Naive thymus-derived CD4-positive, alpha-beta T cell (primary cell): ENCODE data around the gene PDSS1. TPM values are rescaled to one million over a fixed set of nuclear protein-coding genes. Genes with fewer than 3 reads are reported as not detected.

Experiments used
- ATAC-seq: fragments of 150-1000 bp; cut with Tn5 transposase; 2 replicates; pipeline ENCODE4 v1.10.0; 2021; ENCODE audit warnings: mild to moderate bottlenecking, moderate library complexity
- CTCF ChIA-PET: fragments of 350-600 bp; sonication (Branson Sonifier 250); formaldehyde crosslinking; loops from one replicate; lab custom pipeline; 2021; ENCODE audit warnings: antibody characterized with exemption; lab: Charles Lee
- POLR2A ChIA-PET: fragments of 350-600 bp; sonication (Branson Sonifier 250); formaldehyde crosslinking; loops from one replicate; lab custom pipeline; 2021; ENCODE audit warnings: antibody characterized with exemption, inconsistent platforms; lab: Charles Lee
- DNase-seq, 9 donors: peaks; one replicate each; pipeline versions ENCODE4 v3.0.0 to v3.0.0-alpha.2; 2020 to 2022; ENCODE audit warnings: mixed read lengths in 1 of 9
- H3K27ac ChIP-seq: one replicate; pipeline ENCODE4 v1.7.0; 2013; ENCODE audit warnings: mild to moderate bottlenecking, low read depth, low read length, moderate library complexity
- H3K27me3 ChIP-seq, 2 donors: one replicate each; pipeline ENCODE4 v1.7.0; 2013; ENCODE audit warnings: low read length in 2 of 2, mild to moderate bottlenecking in 2 of 2, moderate library complexity in 2 of 2; ENCODE audit not compliant: control insufficient read depth in 2 of 2, insufficient read depth in 2 of 2
- H3K36me3 ChIP-seq, 3 experiments: 1 replicate in 2 of 3; 2 replicates in 1 of 3; pipeline ENCODE4 v1.7.0; 2013; ENCODE audit warnings: low read length in 3 of 3, mild to moderate bottlenecking in 3 of 3, moderate library complexity in 1 of 3; ENCODE audit not compliant: insufficient read depth in 3 of 3, control insufficient read depth in 2 of 3
- H3K4me1 ChIP-seq, 2 donors: one replicate each; pipeline ENCODE4 v1.7.0; 2013; ENCODE audit warnings: low read length in 2 of 2, mild to moderate bottlenecking in 2 of 2, moderate library complexity in 1 of 2; ENCODE audit not compliant: control insufficient read depth in 2 of 2, insufficient read depth in 2 of 2
- H3K4me3 ChIP-seq: 2 replicates; pipeline ENCODE4 v1.7.0; 2013; ENCODE audit warnings: mild to moderate bottlenecking, low read length
- H3K9me3 ChIP-seq, 3 experiments: 1 replicate in 2 of 3; 2 replicates in 1 of 3; pipeline ENCODE4 v1.7.0; 2013; ENCODE audit warnings: low read length in 3 of 3; ENCODE audit not compliant: control insufficient read depth in 2 of 3
- H3K27ac Mint-ChIP-seq, 9 donors: one replicate each; pipeline ENCODE4 v1.8.0; 2020 to 2022; ENCODE audit warnings: mixed read lengths in 9 of 9, mild to moderate bottlenecking in 8 of 9, moderate library complexity in 5 of 9, inconsistent platforms in 2 of 9
- H3K27me3 Mint-ChIP-seq, 5 donors: one replicate each; pipeline ENCODE4 v1.8.0; 2021 to 2022; ENCODE audit warnings: mixed read lengths in 5 of 5, mild to moderate bottlenecking in 1 of 5
- H3K36me3 Mint-ChIP-seq, 5 donors: one replicate each; pipeline ENCODE4 v1.8.0; 2020 to 2022; ENCODE audit warnings: mixed read lengths in 5 of 5, mild to moderate bottlenecking in 3 of 5, inconsistent platforms in 1 of 5
- H3K4me1 Mint-ChIP-seq, 7 donors: one replicate each; pipeline ENCODE4 v1.8.0; 2020 to 2022; ENCODE audit warnings: mixed read lengths in 7 of 7, mild to moderate bottlenecking in 3 of 7, inconsistent platforms in 1 of 7
- H3K4me3 Mint-ChIP-seq, 10 donors: one replicate each; pipeline ENCODE4 v1.8.0; 2020 to 2022; ENCODE audit warnings: mild to moderate bottlenecking in 10 of 10, mixed read lengths in 10 of 10, moderate library complexity in 6 of 10, inconsistent platforms in 2 of 10
- H3K9me3 Mint-ChIP-seq, 11 donors: one replicate each; pipeline ENCODE4 v1.8.0; 2020 to 2022; ENCODE audit warnings: mixed read lengths in 11 of 11, mild to moderate bottlenecking in 4 of 11, inconsistent platforms in 1 of 11, moderate library complexity in 1 of 11
- intact Hi-C, 2 donors: fragments of 100-400 bp; cut with micrococcal nuclease; formaldehyde crosslinking; loops; one replicate each; pipeline ENCODE4 v1.15.1; 2023
- polyA plus RNA-seq, 2 donors: library from polyadenylated mRNA; unstranded; fragments of 300-500 nt; fragmentation: Illumina TruSeq; gene quantifications; one replicate each; pipeline ENCODE4 v1.2.3, GENCODE V29; 2021
- total RNA-seq, 6 experiments: library from RNA in 5 of 6; stranded (reverse) in 5 of 6; gene quantifications; 1 replicate in 5 of 6; 2 replicates in 1 of 6; pipeline ENCODE4 v1.2.3 and lab custom pipeline; 2021 to 2026

The PDSS1 gene
- total and polyA plus RNA-seq, 7 experiments from 2014 or later: 3.8 to 15.2 (median 4.7) TPM

DNA sequence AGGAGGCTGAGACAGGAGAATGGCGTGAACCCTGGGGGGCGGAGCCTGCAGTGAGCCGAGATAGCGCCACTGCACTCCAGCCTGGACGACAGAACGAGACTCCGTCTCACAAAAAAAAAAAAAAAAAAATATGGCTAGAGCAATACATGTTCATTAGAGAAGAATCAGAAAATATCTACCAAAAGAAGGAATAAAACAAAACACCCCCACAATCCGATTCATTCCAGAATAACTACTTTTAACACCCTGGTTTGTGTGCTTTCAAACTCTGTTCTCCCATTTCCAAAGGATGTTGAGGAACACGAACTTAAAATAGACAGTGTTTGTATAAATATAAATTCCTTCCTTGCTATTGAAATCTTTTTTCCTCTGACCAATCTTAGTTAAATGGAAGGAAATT lies 6.5 kb downstream of the PDSS1 start:
- ChIA-PET CTCF (no interaction called here), POLR2A (no interaction called here)
- ATAC-seq (no peak), DNase-seq (no peak)
- Mint-ChIP-seq H3K4me3 (no peak overlapping the region), H3K36me3 (peaks cover 12 to 46% (median 35%) of the 10 kb centered on the region in 5 donors), H3K27me3 (no peaks in the 10 kb centered on the region), H3K27ac (peak overlapping the region in 3 of 9 donors; percentile 38 to 57 (median 41)), H3K4me1 (peaks cover 11 to 43% (median 28%) of the 10 kb centered on the region in 7 donors), H3K9me3 (no peaks in the 10 kb centered on the region)
- Histone ChIP-seq H3K27me3 (no peaks in the 10 kb centered on the region), H3K36me3 (peaks cover 0 to 36% (median 0%) of the 10 kb centered on the region in 3 experiments), H3K4me1 (peaks cover 0 to 2% of the 10 kb centered on the region in 2 donors), H3K9me3 (no peaks in the 10 kb centered on the region), H3K4me3 (no peak overlapping the region), H3K27ac (no peak overlapping the region)
- intact Hi-C loops: no loop called here

DNA sequence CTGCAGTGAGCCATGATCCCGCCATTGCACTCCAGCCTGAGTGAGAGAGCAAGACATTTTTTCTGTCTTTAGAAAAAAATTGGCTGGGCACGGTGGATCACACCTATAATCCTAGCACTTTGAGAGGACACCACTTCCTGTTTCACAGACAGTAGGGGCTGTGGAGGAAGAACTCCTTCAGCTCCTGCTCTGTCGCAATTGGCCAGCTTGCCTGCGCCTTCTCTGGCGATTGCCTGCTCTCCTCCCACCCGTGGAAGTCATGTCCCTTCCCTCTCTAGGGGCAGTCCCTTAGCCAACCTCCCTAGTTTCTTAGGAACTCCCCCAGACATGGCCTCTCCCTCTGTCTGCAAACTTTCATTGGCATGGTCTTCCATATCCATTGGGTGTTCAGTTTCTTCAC lies 8.7 kb downstream of the PDSS1 start:
- no peak for ATAC-seq
- intact Hi-C loops: no loop called here

DNA sequence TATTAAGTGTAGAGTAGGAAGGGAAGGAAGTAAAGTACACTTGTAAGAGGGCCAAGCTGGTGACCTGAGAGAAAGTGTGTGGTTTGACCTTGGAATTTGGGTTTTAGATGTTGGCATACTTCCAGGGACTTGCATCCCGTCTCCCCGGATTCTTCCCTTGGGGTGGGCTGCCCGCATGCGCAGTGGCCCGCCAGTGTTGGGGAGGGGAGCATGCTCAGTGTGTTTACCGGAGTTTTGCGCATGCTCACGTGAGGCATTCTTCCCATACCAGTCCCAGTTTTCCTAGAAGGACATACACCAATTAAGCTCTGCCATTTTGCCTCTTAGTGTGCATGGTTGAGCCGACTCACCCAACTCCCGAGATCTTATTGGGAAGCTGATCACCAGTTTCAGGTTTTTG lies 9.4 kb downstream of the PDSS1 start:
- Histone ChIP-seq H3K27me3 (no peaks in the 10 kb centered on the region), H3K9me3 (no peaks in the 10 kb centered on the region), H3K4me1 (no peaks in the 10 kb centered on the region), H3K27ac (no peak overlapping the region), H3K4me3 (no peak overlapping the region), H3K36me3 (peaks cover 0 to 37% (median 0%) of the 10 kb centered on the region in 3 experiments)
- H3K27ac Mint-ChIP-seq: no peak overlapping the region
- peaks cover 12 to 46% (median 24%) of the 10 kb centered on the region in 5 donors for H3K36me3 Mint-ChIP-seq
- intact Hi-C loops: no loop called here
- DNase-seq (no peak), ATAC-seq (no peak)
- H3K9me3 Mint-ChIP-seq: no peaks in the 10 kb centered on the region
- ChIA-PET CTCF (interaction anchor here (1.4 to 1.6 kb wide), 2 partner anchors 18 to 20 kb away, joined by 3 read pairs; no protein-coding TSS in a partner anchor), POLR2A (no interaction called here)
- H3K27me3 Mint-ChIP-seq: no peaks in the 10 kb centered on the region
- peaks cover 0 to 29% (median 15%) of the 10 kb centered on the region in 7 donors for H3K4me1 Mint-ChIP-seq
- H3K4me3 Mint-ChIP-seq: no peak overlapping the region

More for the DNA sequence above, 8.7 kb downstream of the PDSS1 start:
- Histone ChIP-seq H3K9me3 (no peaks in the 10 kb centered on the region), H3K27ac (no peak overlapping the region), H3K36me3 (peaks cover 0 to 37% (median 0%) of the 10 kb centered on the region in 3 experiments), H3K4me3 (no peak overlapping the region), H3K4me1 (no peaks in the 10 kb centered on the region), H3K27me3 (no peaks in the 10 kb centered on the region)
- Mint-ChIP-seq H3K27ac (peak overlapping the region in 3 of 9 donors; percentile 34 to 73 (median 70)), H3K27me3 (no peaks in the 10 kb centered on the region), H3K4me1 (peaks cover 0 to 30% (median 17%) of the 10 kb centered on the region in 7 donors), H3K36me3 (peaks cover 12 to 48% (median 26%) of the 10 kb centered on the region in 5 donors), H3K4me3 (no peak overlapping the region), H3K9me3 (no peaks in the 10 kb centered on the region)
- POLR2A ChIA-PET: no interaction called here
- CTCF ChIA-PET: no interaction called here
- no peak for DNase-seq

DNA sequence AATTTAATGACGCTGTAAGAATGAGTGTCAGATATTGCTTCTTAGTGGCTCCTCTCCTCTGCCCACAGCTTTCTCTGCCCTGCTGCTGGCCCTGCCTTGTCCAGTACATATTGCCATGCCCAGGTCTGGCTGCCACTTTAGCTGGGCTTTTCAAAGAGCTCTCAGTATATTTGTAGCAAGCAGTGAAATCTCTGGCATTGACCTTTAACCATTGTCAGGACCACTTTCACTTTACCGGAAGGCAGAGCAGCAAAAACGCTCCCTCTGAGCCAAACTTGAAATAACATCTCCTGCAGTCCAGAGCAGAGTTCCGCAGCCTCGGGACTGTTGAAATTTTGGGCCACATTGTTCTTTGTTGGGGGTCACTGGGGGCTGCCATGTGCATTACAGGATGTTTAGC lies 13.8 kb downstream of the PDSS1 start:
- no peaks in the 10 kb centered on the region for H3K27me3 ChIP-seq
- ATAC-seq: no peak
- peaks cover 0 to 34% (median 0%) of the 10 kb centered on the region in 3 experiments for H3K36me3 ChIP-seq
- no peaks in the 10 kb centered on the region for H3K9me3 ChIP-seq
- no peak for DNase-seq
- Mint-ChIP-seq H3K27me3 (no peaks in the 10 kb centered on the region), H3K9me3 (no peaks in the 10 kb centered on the region), H3K4me1 (peaks cover 0 to 24% (median 7%) of the 10 kb centered on the region in 7 donors), H3K27ac (no peak overlapping the region), H3K4me3 (no peak overlapping the region), H3K36me3 (peaks cover 15 to 52% (median 25%) of the 10 kb centered on the region in 5 donors)
- CTCF ChIA-PET: no interaction called here
- no peak overlapping the region for H3K4me3 ChIP-seq
- POLR2A ChIA-PET: no interaction called here
- intact Hi-C loops: no loop called here
- no peaks in the 10 kb centered on the region for H3K4me1 ChIP-seq
- H3K27ac ChIP-seq: no peak overlapping the region

DNA sequence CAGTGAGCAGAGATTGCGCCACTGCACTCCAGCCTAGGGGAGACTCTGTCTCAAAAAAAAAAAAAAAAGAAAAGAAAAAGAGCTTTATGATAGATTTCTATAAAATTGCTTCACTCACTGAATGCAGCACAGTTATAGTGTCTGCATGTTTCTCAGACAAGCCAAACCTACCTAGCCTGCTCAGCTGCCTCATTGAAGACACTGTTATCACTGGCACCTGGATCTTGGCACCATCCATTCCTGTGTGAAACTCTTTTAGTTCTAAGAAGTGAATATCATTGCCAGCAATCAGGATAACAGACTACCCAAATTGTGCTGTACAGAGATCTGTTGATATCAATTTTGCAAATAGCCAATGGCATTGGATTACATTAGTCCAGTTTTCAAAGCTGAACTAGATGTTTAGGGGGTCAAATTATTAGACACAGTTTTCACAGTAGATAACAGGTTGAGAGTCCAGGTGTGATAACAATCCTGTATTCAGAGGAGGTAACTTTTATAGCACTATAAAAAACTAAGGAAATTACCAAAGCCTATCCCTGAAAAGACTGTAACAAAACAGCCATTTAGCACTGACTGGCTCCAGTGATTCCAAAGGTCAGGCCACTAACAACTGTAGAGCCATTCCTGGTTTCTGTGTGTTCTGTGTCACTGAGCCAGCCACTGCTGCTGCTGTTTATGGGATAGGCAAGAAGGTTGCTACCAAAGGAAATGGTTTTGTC lies 17.1 kb downstream of the PDSS1 start:
- Mint-ChIP-seq H3K27me3 (no peaks in the 10 kb centered on the region), H3K4me3 (no peak overlapping the region), H3K36me3 (peaks cover 2 to 26% (median 11%) of the 10 kb centered on the region in 5 donors), H3K4me1 (peaks cover 0 to 5% (median 0%) of the 10 kb centered on the region in 7 donors), H3K9me3 (no peaks in the 10 kb centered on the region), H3K27ac (no peak overlapping the region)
- ChIA-PET CTCF (interaction anchor here (0.7 kb wide), 1 partner anchor 168 kb away, joined by 3 read pairs; no protein-coding TSS in a partner anchor), POLR2A (no interaction called here)
- no peak overlapping the region for H3K27ac ChIP-seq
- no peak overlapping the region for H3K4me3 ChIP-seq
- intact Hi-C loops: no loop called here
- no peaks in the 10 kb centered on the region for H3K9me3 ChIP-seq
- no peaks in the 10 kb centered on the region for H3K27me3 ChIP-seq
- no peak for DNase-seq
- H3K36me3 ChIP-seq: peaks cover 0 to 12% (median 3%) of the 10 kb centered on the region in 3 experiments
- ATAC-seq: no peak
- no peaks in the 10 kb centered on the region for H3K4me1 ChIP-seq

DNA sequence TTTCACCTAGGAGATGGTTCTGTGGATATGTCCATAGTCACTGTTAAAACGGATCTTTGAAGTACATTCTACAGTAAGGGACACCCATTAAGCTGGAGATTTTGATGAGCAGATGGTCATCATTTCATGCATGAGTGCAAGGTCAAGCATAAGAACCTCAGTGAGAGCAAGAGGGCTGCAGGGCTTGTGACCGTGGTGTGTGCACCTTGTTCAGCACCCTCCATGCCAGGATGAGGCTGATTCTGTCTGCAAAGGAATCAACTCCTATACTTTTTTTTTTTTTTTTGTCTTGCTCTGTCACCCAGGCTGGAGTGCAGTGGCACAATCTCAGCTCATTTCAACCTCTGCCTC lies 17.6 kb downstream of the PDSS1 start:
- H3K9me3 Mint-ChIP-seq: no peaks in the 10 kb centered on the region

More for the DNA sequence above, 17.6 kb downstream of the PDSS1 start:
- Mint-ChIP-seq H3K4me1 (peaks cover 0 to 5% (median 0%) of the 10 kb centered on the region in 7 donors), H3K36me3 (peaks cover 0 to 31% (median 9%) of the 10 kb centered on the region in 5 donors), H3K4me3 (no peak overlapping the region), H3K27me3 (no peaks in the 10 kb centered on the region), H3K27ac (no peak overlapping the region)
- no peak overlapping the region for H3K4me3 ChIP-seq
- H3K4me1 ChIP-seq: no peaks in the 10 kb centered on the region
- H3K27ac ChIP-seq: no peak overlapping the region
- ChIA-PET POLR2A (no interaction called here), CTCF (interaction anchor here (1.0 kb wide), 1 partner anchor 11 kb away, joined by 3 read pairs; no protein-coding TSS in a partner anchor)
- no peaks in the 10 kb centered on the region for H3K27me3 ChIP-seq
- peaks cover 0 to 12% (median 3%) of the 10 kb centered on the region in 3 experiments for H3K36me3 ChIP-seq
- H3K9me3 ChIP-seq: no peaks in the 10 kb centered on the region
- no peak for ATAC-seq
- no peak for DNase-seq
- intact Hi-C loops: no loop called here
